NCI-H226 (cell line): ENCODE measurements around the gene PACRG.
A peak's percentile ranks its signal among the peaks of the same experiment; 100 is the strongest.

Source experiments
- DNase-seq: peaks from one replicate; pipeline ENCODE4 v3.0.0-alpha.2; 2015

Gene PACRG

GRCh38 chr6:163152701-163153100 is 424.9 kb downstream of the PACRG start:
- DNase-seq, result no peak

DNA sequence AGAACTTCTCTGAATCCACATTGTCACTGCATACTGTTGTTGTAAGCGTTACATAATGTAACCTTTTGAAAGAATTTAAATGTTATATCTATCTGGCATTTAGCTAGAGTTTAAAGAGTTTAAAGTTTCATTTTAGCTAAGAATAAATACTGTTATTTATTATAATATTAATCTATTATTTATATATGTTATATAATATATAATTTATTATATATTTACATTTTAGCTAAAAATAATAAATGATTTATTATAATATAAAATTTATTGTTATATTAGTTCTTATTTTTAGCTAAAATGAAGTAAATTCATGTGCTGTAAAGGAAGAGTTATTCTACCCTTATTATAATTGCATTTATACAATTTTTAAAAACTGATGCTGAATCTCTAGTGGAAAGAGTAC is 431.3 kb downstream of the PACRG start:
- DNase-seq, result no peak

DNA sequence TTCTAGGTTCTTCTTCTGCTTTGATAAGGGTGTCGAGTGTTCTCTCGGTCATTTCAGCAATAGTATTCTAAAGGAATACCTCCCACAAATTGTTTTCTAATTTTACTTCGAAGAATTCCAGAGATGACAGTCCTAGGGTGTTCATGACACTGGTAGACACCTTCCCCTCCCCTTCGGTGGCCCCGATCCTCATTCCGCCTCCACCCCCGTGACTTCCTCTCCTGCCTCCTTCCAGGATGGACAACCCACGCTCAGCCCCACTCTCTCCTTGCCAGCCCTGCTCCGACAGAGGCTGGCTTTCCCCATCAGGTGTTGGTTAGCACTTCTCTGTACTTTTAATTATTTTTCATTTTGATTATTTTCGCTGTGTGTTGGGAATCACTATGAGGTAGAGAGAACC is 431.9 kb downstream of the PACRG start:
- no peak for DNase-seq

DNA sequence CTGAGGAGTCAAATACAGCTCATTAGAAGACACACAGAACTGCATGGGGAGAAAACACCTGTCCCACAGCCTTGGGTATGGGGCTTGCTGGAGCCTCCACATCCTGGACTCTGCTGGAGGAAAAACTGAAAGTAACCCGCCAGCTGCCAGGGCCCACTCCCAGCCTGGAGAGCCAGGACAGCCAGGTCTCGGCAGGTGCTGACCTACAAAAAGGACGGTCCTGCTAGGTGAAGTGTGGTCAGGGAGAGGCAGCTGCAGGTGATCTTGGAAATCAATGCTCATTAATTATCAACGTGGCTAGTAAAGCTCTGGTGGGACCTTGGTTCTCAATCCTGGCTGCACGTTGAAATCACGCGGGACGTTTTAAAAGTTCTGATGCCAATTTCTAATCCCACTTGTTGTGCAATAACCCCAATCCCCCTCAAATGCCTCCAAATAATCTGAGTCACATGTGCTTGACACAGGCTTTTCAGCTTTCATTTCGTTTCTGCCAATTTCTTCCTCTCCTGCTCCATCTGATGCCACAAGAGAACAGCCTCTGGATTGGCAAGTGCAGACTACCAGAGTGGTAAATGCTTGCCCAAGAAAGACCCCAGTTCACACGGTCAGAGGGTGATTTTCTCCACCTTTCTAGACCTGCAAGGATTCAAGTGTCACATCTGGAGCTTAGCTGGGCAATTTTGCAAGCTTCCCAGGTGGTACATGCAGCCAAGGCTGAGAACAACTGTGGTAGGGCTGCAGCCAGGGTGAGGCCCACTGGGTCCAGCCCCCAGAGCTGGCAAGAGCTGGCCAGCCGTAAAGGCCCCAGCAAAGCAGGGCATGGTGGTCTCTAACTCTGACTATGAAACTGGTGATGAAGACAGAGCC is 434.5 kb downstream of the PACRG start:
- DNase-seq, result no peak

DNA sequence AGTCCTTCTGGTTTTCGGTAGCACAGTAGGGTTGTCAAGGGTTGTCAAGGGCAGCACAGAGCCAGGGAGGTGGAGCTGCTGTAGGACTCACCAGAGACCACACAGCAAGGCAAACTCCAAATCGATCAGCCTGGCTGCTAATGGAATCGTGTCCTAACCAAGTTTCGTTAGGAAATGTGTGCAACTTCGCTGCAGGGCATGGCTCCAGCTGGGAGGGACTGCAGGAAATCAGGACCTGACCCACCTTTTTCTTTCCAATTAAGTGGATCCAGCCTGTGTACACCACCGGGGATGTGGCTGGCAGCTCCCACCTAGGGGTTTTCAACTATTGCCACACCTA is 435.1 kb downstream of the PACRG start:
- no peak for DNase-seq

DNA sequence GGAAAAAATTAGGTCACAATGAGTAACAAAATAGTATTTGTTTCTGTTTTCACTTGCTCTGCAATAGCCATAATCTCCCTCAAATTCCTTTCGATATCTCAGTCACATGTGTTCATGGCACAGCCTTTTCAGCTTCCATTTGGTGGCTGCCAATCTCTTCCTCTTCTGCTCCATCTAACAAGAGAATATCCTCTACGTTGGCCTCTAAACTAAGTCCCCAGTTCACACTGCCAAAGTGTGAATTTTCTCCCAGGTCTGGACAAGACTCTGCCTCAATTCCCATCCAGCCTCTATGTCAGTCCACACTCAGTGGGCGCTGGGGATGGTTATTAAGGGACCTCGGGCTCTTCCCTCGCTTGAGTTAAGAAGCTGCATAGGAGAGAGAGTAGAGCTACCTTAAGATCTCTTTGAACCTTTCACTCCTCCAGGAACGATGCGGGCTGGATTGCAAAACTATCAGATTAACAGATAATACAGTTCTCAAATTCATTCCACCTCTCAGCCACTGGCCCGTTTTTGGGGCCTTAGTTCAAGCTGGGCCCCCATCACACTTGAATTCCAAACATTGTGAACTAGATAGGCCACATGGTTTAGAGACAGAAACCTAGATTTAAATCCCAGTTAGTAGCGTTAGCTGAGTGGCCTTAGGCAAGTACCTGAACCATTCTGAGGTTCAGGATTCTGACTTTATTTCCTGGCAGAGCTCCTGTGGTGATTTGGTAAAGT is 436.6 kb downstream of the PACRG start:
- no peak for DNase-seq

DNA sequence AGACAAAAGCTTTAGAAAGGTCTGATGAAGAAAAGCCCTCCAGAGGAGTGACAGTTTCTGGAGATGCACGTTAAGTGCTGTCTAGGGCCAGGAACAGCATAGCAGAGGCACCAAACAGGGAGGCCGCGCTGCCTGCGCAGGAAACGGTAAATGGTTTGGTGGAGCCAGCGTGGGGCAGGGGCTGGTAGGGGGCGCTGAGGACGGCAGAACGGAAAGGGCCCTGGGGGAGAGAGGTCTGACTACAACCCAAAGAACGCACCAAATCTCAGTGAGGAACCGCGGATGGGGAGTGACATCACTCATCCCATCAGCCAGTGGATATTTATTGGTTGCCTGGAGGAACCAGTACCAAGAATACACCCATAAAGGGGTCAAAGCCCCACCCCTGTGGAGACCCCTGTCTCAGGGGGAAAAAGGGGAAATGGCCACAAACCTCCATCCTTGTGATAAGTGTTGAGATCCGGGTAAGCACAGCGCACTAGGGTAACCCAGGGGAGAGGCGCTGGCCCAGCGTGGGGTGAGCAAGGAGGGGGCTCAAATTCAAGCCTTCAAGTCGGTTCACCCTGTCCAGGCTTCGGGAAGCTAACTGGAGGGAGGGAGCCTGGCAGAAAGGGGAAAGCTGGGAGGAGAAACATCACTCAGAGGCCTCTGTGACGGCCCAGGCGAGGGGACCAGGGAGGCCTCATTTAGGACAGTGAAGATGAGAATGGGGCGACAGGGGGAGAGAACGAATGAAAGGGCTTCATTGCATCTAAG is 437.6 kb downstream of the PACRG start:
- DNase-seq, result no peak

- no peak for DNase-seq
Measured at GRCh38 chr6:163165922-163166321, 438.1 kb downstream of the PACRG start.

DNA sequence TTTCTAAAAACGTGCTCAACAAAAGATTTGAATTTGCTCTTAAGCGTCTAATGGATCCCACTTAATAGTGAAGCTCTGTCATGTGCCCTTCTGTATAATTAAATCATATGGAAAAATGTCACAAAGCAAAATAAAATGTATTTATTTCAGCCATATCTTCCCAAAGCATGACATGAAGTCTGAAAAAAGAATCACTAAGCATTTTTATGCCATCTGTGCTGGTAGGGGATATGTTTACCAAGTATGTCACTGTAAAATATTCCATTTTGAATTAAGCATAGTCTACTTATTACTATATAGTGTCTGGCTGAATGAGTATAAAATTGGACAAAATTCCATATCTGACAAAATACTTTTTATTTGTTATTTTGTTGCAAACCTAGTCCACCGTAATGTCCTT is 438.7 kb downstream of the PACRG start:
- no peak for DNase-seq

DNA sequence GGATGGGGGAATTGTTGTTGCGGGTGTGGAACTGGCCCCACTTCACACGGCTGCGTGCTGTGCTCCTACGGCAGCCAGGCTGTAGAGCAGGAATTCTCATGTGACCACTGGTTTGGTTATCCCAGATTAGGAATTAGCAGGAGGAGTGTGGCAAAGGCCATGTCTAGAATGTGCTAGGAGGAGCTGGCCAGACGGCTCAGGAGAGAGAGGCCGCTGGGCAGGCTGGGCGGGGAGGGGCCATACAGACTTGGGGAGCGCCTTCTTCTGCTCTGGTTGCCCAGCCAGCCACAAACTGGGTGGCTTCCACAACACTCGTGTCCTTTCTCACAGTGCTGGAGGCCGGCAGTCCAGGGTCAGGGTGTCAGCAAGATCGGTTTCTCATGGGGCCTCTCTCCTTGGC is 441.7 kb downstream of the PACRG start:
- DNase-seq, result no peak

GRCh38 chr6:163170294-163170883 is 442.6 kb downstream of the PACRG start:
- DNase-seq, result peak; percentile 12

DNA sequence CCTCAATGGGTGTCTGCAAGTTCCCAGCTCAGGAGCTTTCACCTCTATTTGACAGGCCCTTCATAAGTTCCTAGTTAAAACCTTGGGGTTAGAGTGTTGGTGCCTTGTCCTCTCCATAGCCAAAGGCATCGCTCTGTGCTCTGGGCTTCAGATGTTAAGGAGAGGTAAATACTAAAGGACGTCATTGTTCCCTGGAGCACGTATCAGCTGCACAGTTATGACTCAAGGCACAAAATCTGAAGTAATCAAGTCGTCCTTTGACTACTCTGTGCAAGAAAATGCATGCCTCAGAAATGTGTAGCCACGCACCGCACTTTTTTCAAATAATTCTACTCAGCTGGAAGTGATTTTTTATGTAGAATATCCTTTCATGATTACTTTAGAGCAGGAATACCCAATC is 446.0 kb downstream of the PACRG start:
- no peak for DNase-seq

GRCh38 chr6:163175301-163175700 is 447.5 kb downstream of the PACRG start:
- no peak for DNase-seq

GRCh38 chr6:163176097-163176496 is 448.3 kb downstream of the PACRG start:
- DNase-seq, result no peak

DNA sequence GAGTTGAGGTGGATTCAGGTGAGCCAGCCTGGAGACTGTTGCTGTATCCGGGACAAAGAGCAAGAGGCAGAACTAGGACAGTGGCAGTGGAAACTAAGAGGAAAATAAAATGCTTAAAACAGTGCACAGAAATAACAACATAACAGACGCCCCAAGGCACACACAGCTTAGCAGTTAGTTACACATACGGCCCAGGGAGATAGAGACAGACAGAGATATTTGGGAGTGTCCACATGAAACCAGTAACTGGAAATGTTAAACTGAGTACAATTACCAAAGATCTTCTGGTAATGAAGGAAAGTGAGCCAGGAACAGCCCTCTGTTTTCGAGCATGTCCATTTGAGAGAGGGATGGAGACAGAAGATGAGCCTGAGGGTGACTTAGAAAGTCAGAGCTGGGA is 449.2 kb downstream of the PACRG start:
- no peak for DNase-seq

- DNase-seq, result no peak
Measured at GRCh38 chr6:163177892-163178420, 450.2 kb downstream of the PACRG start.

DNA sequence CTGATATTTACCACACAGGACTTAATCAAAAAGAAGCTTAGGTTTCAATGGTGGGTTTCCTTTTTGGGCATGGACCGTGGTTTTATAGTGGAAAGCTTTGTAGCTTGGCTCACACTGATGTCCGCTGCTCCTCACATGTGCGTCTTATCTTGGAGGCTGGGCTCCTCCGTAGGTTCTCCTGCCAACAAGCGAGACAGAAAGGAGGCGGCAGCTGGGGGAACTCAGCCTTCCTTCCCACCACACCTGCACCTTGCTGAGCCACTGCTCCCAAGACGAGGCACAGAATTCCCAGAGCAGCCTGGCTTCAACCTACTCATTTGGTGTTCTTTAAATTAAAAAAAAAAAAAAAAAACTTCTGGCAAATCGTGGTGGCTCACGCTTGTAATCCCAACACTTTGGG is 451.3 kb downstream of the PACRG start:
- no peak for DNase-seq

GRCh38 chr6:163179721-163180120 is 451.9 kb downstream of the PACRG start:
- DNase-seq, result no peak

DNA sequence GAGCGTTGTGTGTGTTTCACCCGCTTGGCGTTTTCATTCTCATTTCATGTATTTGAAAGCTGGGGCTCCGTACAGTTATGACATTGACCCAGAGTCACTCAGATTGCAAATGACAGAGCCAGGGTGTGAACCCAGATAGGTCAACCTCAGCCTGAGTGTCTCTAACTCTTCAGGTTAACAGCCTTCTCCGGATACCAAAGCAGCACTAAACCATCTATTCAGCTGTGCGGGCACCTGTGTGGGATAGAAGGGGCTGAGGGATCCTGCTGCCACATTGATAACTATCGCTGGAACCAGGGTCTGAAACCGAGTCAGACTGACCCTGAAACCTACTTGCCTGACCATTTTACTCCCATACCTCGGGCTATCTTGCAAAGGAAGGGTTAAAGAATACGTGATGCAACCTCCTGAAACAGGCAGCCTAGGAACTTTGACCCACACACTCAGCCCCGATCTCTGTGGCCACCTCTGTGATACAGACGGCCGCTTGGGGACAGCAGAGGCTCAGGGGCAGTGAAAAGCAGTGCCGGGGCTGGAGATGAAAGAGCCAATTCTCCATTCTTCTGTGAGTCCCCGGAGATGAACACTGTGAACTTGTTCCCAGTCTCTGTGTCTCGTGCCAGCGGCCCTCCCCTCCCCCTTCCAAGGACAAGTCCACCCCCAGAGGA is 453.2 kb downstream of the PACRG start:
- peak; percentile 35 for DNase-seq

DNA sequence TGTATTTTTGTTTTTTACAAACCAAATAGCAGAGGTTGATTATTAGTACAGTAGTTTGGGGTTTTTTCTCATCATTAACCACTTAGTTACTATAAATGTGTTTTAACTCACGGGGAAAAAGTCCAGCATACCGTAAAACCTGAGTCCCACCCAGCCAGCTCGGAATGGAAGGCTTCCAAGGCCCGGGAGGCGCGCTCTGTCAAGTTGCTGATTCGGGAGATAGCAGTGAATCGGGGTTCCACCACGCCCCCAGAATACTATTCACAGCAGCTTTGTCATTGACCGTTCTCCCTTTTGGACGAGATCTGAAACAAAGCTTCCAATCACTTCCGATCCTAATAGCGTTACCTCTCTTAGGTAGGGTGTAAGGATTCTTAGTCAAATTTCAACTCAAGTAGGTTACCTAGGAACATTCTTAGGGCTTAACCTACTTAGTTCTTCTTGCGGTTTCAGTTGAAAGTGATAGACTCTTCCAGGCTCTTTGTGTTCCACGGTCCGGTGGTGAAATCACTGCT is 453.9 kb downstream of the PACRG start:
- no peak for DNase-seq

DNA sequence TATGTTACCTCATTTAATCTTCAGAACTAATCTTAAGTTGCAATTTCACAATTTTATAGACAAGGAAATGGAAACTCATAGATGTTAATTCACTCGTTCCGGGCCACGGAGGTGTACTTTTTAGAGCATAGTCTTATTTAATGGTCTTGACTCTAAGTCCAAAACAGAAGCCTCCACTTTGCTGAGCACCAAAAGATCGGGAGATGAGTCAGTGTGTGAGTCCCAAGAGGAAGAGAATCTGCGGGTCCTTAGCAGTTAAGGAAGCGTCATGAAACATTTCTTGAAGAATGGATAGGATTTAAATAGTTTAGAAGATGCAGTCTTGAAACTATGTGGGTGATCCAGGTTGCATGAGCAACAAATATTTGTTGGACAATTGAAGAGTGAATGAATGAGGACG is 454.9 kb downstream of the PACRG start:
- no peak for DNase-seq

DNA sequence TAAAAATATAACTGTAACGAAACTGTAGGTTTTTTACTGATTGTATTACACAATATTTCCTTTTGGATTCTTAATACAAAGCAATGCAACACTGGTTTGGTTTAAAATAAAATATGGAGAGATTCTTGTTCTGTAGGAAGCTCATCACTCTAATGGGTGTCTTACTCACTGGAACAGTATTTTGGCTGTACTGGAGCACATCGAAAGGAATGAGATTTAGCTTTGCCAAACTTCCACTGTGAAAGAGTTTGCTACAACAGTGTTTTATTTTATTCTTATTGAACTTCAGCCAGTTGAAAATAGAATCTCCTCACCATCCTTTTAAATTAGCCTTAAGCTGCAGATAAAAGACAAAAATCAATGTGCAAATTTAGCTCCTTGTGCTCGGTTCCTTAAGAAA is 456.0 kb downstream of the PACRG start:
- no peak for DNase-seq
